Calu3 (cell line): ENCODE measurements around the gene MT1X. TPM values are rescaled to one million over a fixed set of nuclear protein-coding genes. Genes with fewer than 3 reads are reported as not detected.

Experiments used
- BruUV-seq: library from RNA; stranded (reverse); fragments of 400-500 nt; replicated peaks from 2 replicates; lab custom pipeline; 2021; lab: Mats Ljungman, UMichigan
- CTCF ChIA-PET: fragments of 300-600 bp; sonication (Branson Sonifier 250); formaldehyde crosslinking; loops from one replicate; lab custom pipeline; 2022; ENCODE audit warnings: antibody characterized with exemption; lab: Charles Lee
- DNase-seq: peaks from one replicate; pipeline ENCODE4 v3.0.0; 2022
- H3K27ac Mint-ChIP-seq: one replicate; pipeline ENCODE4 v1.8.0; 2022; ENCODE audit warnings: mixed read lengths; ENCODE audit not compliant: unreplicated experiment
- H3K27me3 Mint-ChIP-seq: one replicate; pipeline ENCODE4 v1.8.0; 2022; ENCODE audit warnings: mixed read lengths; ENCODE audit not compliant: unreplicated experiment
- H3K36me3 Mint-ChIP-seq: one replicate; pipeline ENCODE4 v1.8.0; 2022; ENCODE audit warnings: mild to moderate bottlenecking, moderate library complexity, mixed read lengths; ENCODE audit not compliant: insufficient read depth, unreplicated experiment
- H3K4me1 Mint-ChIP-seq: one replicate; pipeline ENCODE4 v1.8.0; 2022; ENCODE audit warnings: mild to moderate bottlenecking, low read depth, mixed read lengths; ENCODE audit not compliant: unreplicated experiment
- H3K4me3 Mint-ChIP-seq: one replicate; pipeline ENCODE4 v1.8.0; 2022; ENCODE audit warnings: mild to moderate bottlenecking, low read depth, moderate library complexity, mixed read lengths; ENCODE audit not compliant: unreplicated experiment
- H3K9me3 Mint-ChIP-seq: one replicate; pipeline ENCODE4 v1.8.0; 2022; ENCODE audit warnings: low read depth, mixed read lengths; ENCODE audit not compliant: unreplicated experiment
- intact Hi-C: fragments of 100-400 bp; cut with micrococcal nuclease; formaldehyde crosslinking; loops from one replicate; pipeline ENCODE4 v1.10.0; 2022; ENCODE audit not compliant: unreplicated experiment
- total RNA-seq: library from RNA; stranded (reverse); gene quantifications from 2 replicates; pipeline ENCODE4 v1.2.3, GENCODE V29; 2022
- TF ChIP-seq, protein P1 (sequence below): fragments of 200-600 bp; IDR thresholded peaks from one replicate; pipeline ENCODE4 v1.8.0; 2022; ENCODE audit warnings: antibody characterized with exemption; ENCODE audit not compliant: unreplicated experiment

Gene MT1X
- total RNA-seq, 1 experiment from 2014 or later, result 5.3 TPM

DNA sequence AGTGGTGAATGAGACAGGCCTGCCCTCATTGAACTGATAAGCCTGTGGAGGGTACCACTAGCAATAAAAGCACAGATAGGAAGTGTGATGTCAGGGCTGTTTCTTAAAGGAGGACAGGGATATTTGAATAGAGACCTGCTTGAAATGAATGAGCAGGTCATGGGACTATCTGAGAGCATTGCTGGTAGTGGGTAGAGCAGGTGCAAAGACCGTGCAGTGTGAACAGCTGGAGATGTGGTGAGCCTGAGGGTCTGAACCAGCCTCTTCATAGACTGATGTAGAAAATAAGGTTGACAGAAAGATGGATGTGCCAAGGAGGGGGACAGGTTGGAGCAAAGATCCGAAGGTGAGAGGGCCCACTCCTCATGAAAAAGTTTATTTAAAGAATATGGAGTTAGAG is 50.1 kb downstream of the MT1X start:
- H3K4me3 Mint-ChIP-seq, result no peak overlapping the region
- intact Hi-C loops, result no loop called here
- no peaks in the 10 kb centered on the region for H3K36me3 Mint-ChIP-seq

DNA sequence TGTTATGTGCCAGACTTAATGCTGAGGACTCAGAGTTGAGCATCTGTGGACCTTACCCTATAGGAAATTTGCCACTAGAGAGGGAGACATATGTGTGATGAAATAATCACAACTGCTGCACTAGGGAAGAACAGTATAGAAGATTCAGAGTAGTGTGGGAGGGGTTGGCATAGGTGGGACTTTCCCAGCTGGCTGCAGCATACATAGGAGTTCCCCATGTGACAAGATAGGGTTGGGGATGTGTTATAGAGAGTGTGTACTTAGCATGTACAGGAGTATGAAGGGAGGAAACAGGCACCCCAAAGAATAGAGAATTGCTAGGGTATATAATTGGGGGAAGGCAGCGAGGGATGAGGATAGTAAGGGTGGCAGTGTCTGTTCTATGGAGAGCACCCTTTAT is 50.6 kb downstream of the MT1X start:
- intact Hi-C loops, result no loop called here
- TF ChIP-seq, protein P1, sequence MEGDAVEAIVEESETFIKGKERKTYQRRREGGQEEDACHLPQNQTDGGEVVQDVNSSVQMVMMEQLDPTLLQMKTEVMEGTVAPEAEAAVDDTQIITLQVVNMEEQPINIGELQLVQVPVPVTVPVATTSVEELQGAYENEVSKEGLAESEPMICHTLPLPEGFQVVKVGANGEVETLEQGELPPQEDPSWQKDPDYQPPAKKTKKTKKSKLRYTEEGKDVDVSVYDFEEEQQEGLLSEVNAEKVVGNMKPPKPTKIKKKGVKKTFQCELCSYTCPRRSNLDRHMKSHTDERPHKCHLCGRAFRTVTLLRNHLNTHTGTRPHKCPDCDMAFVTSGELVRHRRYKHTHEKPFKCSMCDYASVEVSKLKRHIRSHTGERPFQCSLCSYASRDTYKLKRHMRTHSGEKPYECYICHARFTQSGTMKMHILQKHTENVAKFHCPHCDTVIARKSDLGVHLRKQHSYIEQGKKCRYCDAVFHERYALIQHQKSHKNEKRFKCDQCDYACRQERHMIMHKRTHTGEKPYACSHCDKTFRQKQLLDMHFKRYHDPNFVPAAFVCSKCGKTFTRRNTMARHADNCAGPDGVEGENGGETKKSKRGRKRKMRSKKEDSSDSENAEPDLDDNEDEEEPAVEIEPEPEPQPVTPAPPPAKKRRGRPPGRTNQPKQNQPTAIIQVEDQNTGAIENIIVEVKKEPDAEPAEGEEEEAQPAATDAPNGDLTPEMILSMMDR, result no peak
- Mint-ChIP-seq H3K27me3 (no peaks in the 10 kb centered on the region), H3K4me1 (peaks cover 13% of the 10 kb centered on the region), H3K27ac (no peak overlapping the region), H3K4me3 (no peak overlapping the region), H3K36me3 (no peaks in the 10 kb centered on the region), H3K9me3 (no peaks in the 10 kb centered on the region)
- no TSS peak for BruUV-seq
- DNase-seq, result no peak
- CTCF ChIA-PET, result no interaction called here

More for the DNA sequence above, 50.1 kb downstream of the MT1X start:
- Mint-ChIP-seq H3K27ac (no peak overlapping the region), H3K9me3 (no peaks in the 10 kb centered on the region), H3K4me1 (peaks cover 13% of the 10 kb centered on the region), H3K27me3 (no peaks in the 10 kb centered on the region)
- CTCF ChIA-PET, result no interaction called here
- TF ChIP-seq, protein P1, result no peak
- no TSS peak for BruUV-seq
- DNase-seq, result no peak

Other genes starting within 250 kb of the MT1X start
- gene NUDT21, start 231.1 kb upstream of the MT1X start, total RNA-seq, result 234 and 266 TPM in 2 replicates
- gene OGFOD1, start 230.9 kb upstream of the MT1X start, total RNA-seq, result 59.6 and 60.6 TPM in 2 replicates
- 35.5 and 36.4 TPM in 2 replicates for gene BBS2, start 162.4 kb upstream of the MT1X start, total RNA-seq
- gene MT4, start 117.4 kb upstream of the MT1X start, total RNA-seq, result not detected in 2 replicates
- gene MT3, start 92.9 kb upstream of the MT1X start, total RNA-seq, result not detected in 2 replicates
- gene MT2A, start 73.9 kb upstream of the MT1X start, total RNA-seq, result 8.2 and 28.1 TPM in 2 replicates
- not detected in 2 replicates for gene MT1E, start 56.7 kb upstream of the MT1X start, total RNA-seq
- gene MT1M, start 49.8 kb upstream of the MT1X start, total RNA-seq, result not detected in 2 replicates
- gene MT1A, start 43.8 kb upstream of the MT1X start, total RNA-seq, result not detected in 2 replicates
- not detected in 2 replicates for gene MT1B, start 30.6 kb upstream of the MT1X start, total RNA-seq
- gene MT1F, start 24.5 kb upstream of the MT1X start, total RNA-seq, result 2.6 and 7.7 TPM in 2 replicates
- not detected in 2 replicates for gene MT1G, start 14.4 kb upstream of the MT1X start, total RNA-seq
- gene MT1H, start 12.7 kb upstream of the MT1X start, total RNA-seq, result not detected in 2 replicates
- gene NUP93, start 47.7 kb downstream of the MT1X start, total RNA-seq, result 120 and 123 TPM in 2 replicates
- gene SLC12A3, start 182.7 kb downstream of the MT1X start, total RNA-seq, result not detected in 2 replicates
- 111 and 116 TPM in 2 replicates for gene HERPUD1, start 249.7 kb downstream of the MT1X start, total RNA-seq